Stimulated activated naive CD8-positive, alpha-beta T cell treated with anti-CD3 and anti-CD28 coated beads, Interleukin-15, Interleukin-2, amounts not matched to agents 100 ng/mL and 50 ng/mL, for 24 hours (primary cell): ENCODE measurements around the gene LRRC73.

Experiments used
- H3K27ac Mint-ChIP-seq: one replicate; pipeline ENCODE4 v1.8.0; 2021; ENCODE audit warnings: mild to moderate bottlenecking, mixed read lengths
- H3K27me3 Mint-ChIP-seq: one replicate; pipeline ENCODE4 v1.8.0; 2021; ENCODE audit warnings: mixed read lengths
- H3K36me3 Mint-ChIP-seq: one replicate; pipeline ENCODE4 v1.8.0; 2021; ENCODE audit warnings: low read depth, mixed read lengths
- H3K4me1 Mint-ChIP-seq: one replicate; pipeline ENCODE4 v1.8.0; 2021; ENCODE audit warnings: low read depth, mixed read lengths
- H3K4me3 Mint-ChIP-seq: one replicate; pipeline ENCODE4 v1.8.0; 2021; ENCODE audit warnings: mild to moderate bottlenecking, mixed read lengths
- H3K9me3 Mint-ChIP-seq: one replicate; pipeline ENCODE4 v1.8.0; 2021; ENCODE audit warnings: mixed read lengths

Gene LRRC73

GRCh38 chr6:43520097-43520496, 10.0 kb upstream of the LRRC73 start:
- Mint-ChIP-seq H3K27ac (peak overlapping the region; percentile 17), H3K9me3 (no peaks in the 10 kb centered on the region), H3K27me3 (no peaks in the 10 kb centered on the region), H3K4me1 (peaks cover 4% of the 10 kb centered on the region), H3K4me3 (no peak overlapping the region), H3K36me3 (peaks cover 35% of the 10 kb centered on the region)

GRCh38 chr6:43517505-43518357, 7.6 kb upstream of the LRRC73 start:
- Mint-ChIP-seq H3K36me3 (peaks cover 30% of the 10 kb centered on the region), H3K27ac (no peak overlapping the region), H3K27me3 (no peaks in the 10 kb centered on the region), H3K9me3 (no peaks in the 10 kb centered on the region), H3K4me1 (peaks cover 4% of the 10 kb centered on the region), H3K4me3 (no peak overlapping the region)

GRCh38 chr6:43516697-43517504, 6.8 kb upstream of the LRRC73 start, which contains the start of the genes POLR1C and YIPF3:
Gene POLR1C, plus strand, starts transcription at chr6:43517089. Its CDS starts 21 bp downstream, at chr6:43517110.
Gene YIPF3, minus strand, starts transcription at chr6:43516926. Its CDS starts 119 bp downstream, at chr6:43516807.
- Mint-ChIP-seq H3K36me3 (peaks cover 23% of the 10 kb centered on the region), H3K9me3 (no peaks in the 10 kb centered on the region), H3K27me3 (no peaks in the 10 kb centered on the region), H3K4me3 (no peak within 1 kb of the TSS), H3K4me1 (peaks cover 4% of the 10 kb centered on the region), H3K27ac (no peak within 1 kb of the TSS)

GRCh38 chr6:43516367-43516696, 6.2 kb upstream of the LRRC73 start:
- Mint-ChIP-seq H3K36me3 (peaks cover 24% of the 10 kb centered on the region), H3K27ac (no peak overlapping the region), H3K27me3 (no peaks in the 10 kb centered on the region), H3K4me3 (no peak overlapping the region), H3K9me3 (no peaks in the 10 kb centered on the region), H3K4me1 (peaks cover 4% of the 10 kb centered on the region)

- H3K9me3 Mint-ChIP-seq, result no peaks in the 10 kb centered on the region
- no peak overlapping the region for H3K4me3 Mint-ChIP-seq
- H3K36me3 Mint-ChIP-seq, result peaks cover 26% of the 10 kb centered on the region
- H3K27ac Mint-ChIP-seq, result no peak overlapping the region
- peaks cover 1% of the 10 kb centered on the region for H3K4me1 Mint-ChIP-seq
- no peaks in the 10 kb centered on the region for H3K27me3 Mint-ChIP-seq
These were observed 5.7 kb upstream of the LRRC73 start for GRCh38 chr6:43515808-43516207.

- no peak overlapping the region for H3K27ac Mint-ChIP-seq
- H3K4me1 Mint-ChIP-seq, result peaks cover 8% of the 10 kb centered on the region
- no peaks in the 10 kb centered on the region for H3K9me3 Mint-ChIP-seq
- H3K27me3 Mint-ChIP-seq, result peaks cover 13% of the 10 kb centered on the region
- H3K36me3 Mint-ChIP-seq, result peaks cover 26% of the 10 kb centered on the region
- H3K4me3 Mint-ChIP-seq, result no peak overlapping the region
These were observed 1.8 kb upstream of the LRRC73 start for GRCh38 chr6:43511824-43512415.

- Mint-ChIP-seq H3K4me1 (peaks cover 8% of the 10 kb centered on the region), H3K27me3 (peaks cover 13% of the 10 kb centered on the region), H3K27ac (no peak overlapping the region), H3K36me3 (peaks cover 34% of the 10 kb centered on the region), H3K4me3 (peak overlapping the region; percentile 38), H3K9me3 (no peaks in the 10 kb centered on the region)
These were observed 649 bp upstream of the LRRC73 start for GRCh38 chr6:43510827-43511163.

- no peak overlapping the region for H3K27ac Mint-ChIP-seq
- peaks cover 13% of the 10 kb centered on the region for H3K27me3 Mint-ChIP-seq
- peaks cover 26% of the 10 kb centered on the region for H3K36me3 Mint-ChIP-seq
- H3K9me3 Mint-ChIP-seq, result no peaks in the 10 kb centered on the region
- H3K4me3 Mint-ChIP-seq, result peak overlapping the region; percentile 74
- H3K4me1 Mint-ChIP-seq, result peaks cover 8% of the 10 kb centered on the region
These were observed 783 bp downstream of the LRRC73 start for GRCh38 chr6:43509142-43509983.

- Mint-ChIP-seq H3K4me3 (peak overlapping the region; percentile 74), H3K9me3 (no peaks in the 10 kb centered on the region), H3K36me3 (peaks cover 25% of the 10 kb centered on the region), H3K27ac (no peak overlapping the region), H3K27me3 (peaks cover 13% of the 10 kb centered on the region), H3K4me1 (peaks cover 8% of the 10 kb centered on the region)
These were observed 1.5 kb downstream of the LRRC73 start for GRCh38 chr6:43508481-43509141.

GRCh38 chr6:43506667-43507471, 3.3 kb downstream of the LRRC73 start:
- Mint-ChIP-seq H3K4me1 (peaks cover 8% of the 10 kb centered on the region), H3K36me3 (peaks cover 26% of the 10 kb centered on the region), H3K27me3 (peaks cover 13% of the 10 kb centered on the region), H3K4me3 (no peak overlapping the region), H3K27ac (no peak overlapping the region), H3K9me3 (no peaks in the 10 kb centered on the region)

GRCh38 chr6:43506171-43506570, 4.0 kb downstream of the LRRC73 start:
- H3K9me3 Mint-ChIP-seq, result no peaks in the 10 kb centered on the region
- H3K4me3 Mint-ChIP-seq, result no peak overlapping the region
- no peak overlapping the region for H3K27ac Mint-ChIP-seq
- H3K36me3 Mint-ChIP-seq, result peaks cover 27% of the 10 kb centered on the region
- H3K4me1 Mint-ChIP-seq, result peaks cover 8% of the 10 kb centered on the region
- H3K27me3 Mint-ChIP-seq, result peaks cover 13% of the 10 kb centered on the region

GRCh38 chr6:43505718-43506117, 4.4 kb downstream of the LRRC73 start:
- Mint-ChIP-seq H3K4me3 (no peak overlapping the region), H3K4me1 (peaks cover 8% of the 10 kb centered on the region), H3K27ac (no peak overlapping the region), H3K9me3 (no peaks in the 10 kb centered on the region), H3K36me3 (peaks cover 27% of the 10 kb centered on the region), H3K27me3 (peaks cover 13% of the 10 kb centered on the region)

GRCh38 chr6:43504756-43505593, 5.2 kb downstream of the LRRC73 start:
- H3K4me1 Mint-ChIP-seq, result peaks cover 8% of the 10 kb centered on the region
- no peak overlapping the region for H3K4me3 Mint-ChIP-seq
- peaks cover 13% of the 10 kb centered on the region for H3K27me3 Mint-ChIP-seq
- H3K9me3 Mint-ChIP-seq, result no peaks in the 10 kb centered on the region
- H3K36me3 Mint-ChIP-seq, result peaks cover 34% of the 10 kb centered on the region
- no peak overlapping the region for H3K27ac Mint-ChIP-seq
